HG03354 (cell line): Measurements from ENCODE around the gene KIF16B.

Experiments used
- ATAC-seq: cut with Tn5 transposase; IDR thresholded peaks from one replicate; pipeline ENCODE4 v1.9.1; 2021; ENCODE audit warnings: mild to moderate bottlenecking; ENCODE audit not compliant: unreplicated experiment, poor library complexity, severe bottlenecking

KIF16B gene

GRCh38 chr20:16327606-16328005, 245.6 kb downstream of the KIF16B start:
- ATAC-seq, result no peak

DNA sequence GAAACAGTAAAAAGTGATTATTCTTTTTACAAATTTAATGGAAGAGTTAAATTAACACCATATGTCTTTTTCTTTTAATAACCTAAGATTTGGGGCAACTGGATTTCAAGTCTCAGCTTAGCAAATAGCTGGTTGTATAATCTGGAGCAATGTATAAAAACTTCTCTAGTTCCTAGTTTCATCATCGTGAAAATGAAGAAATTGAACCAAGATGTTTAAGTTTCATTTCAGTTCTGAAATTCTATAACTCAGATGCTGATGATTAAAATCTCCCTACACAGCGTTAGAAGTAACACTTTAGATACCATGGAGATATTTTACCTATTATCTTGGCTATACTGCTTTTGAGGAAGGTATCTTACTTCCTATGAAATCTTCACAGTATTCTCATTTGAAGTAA, 252.0 kb downstream of the KIF16B start:
- no peak for ATAC-seq

DNA sequence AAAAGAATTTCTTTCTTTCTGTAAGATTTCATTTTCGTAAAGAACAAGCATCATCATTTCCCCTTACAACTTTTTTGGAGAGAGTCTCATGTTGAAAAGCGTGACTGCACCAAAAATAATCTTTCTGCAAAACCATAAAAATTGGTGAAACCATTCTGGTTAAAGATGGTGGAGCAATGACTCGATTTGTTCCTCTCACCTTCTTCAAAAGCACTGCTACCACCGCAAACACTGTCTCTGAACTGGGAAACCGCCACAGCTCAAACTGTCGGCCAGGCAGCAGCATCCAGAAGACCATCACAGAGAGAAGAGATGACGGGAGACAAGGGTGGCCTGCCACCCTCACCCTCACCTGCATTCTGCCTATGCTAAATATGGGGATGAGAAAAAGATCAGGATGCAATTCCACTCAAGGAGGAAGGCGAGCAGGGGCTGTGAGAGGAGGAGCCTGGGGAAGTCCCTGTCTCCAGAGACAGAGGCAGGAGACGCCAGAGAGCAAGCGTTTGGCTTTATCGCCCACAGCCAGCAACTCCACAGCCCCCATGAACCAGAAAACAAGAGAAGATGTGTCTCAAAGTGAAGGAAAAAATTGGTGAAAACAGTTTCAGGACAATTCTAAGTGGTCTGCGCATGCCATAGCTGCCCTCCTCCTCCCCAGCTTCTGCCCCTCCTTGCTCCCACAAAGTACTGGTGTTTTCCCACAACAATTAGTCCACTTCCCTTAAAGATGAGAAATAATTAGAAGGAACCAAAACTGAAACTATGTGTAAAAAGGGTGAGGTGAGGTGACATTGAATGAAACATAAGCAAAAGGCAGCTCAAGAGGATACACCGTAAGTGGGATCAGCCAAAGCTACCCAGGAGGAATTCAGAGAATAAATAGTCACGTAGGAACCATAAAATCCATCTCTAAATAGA, 255.5 kb downstream of the KIF16B start:
- no peak for ATAC-seq

DNA sequence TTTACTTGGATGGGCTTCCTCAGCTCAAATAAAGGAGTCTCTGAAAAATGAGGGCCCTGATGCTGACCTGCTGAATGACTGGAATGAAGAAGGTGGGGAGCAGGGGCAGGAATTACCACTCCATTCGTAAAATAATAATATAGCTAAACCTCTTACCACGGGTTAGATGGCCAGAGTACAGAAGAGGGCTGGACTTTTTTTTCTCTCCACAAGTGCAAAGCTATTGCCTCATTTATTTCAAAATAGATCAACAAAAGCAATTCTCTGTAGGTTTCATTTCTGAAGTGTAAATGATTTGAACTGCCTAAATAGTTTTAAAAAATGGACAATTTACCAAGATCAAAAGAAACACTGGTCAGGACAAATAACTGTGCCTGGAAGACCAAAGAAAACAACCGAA, 256.7 kb downstream of the KIF16B start:
- ATAC-seq, result no peak

GRCh38 chr20:16314748-16315159, 258.5 kb downstream of the KIF16B start:
- ATAC-seq, result no peak

DNA sequence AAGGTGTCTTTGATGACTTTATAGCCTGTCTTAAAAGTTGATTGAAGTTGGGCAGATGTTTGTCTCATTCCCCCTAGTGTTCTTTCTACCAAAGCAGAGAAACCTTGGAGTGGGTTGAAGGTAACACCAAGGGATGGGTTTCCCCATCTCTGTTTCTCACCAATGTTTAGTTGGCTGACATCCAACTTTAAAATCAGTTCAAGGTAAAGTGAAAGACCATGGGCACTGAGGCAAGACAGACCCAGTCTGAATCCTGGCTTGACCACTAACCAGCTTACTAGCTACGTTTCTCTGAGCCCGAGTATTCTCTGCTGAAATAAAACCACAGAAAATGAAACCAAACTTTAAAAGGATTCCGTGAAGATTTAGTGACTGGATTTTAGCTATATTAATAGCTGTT, 258.9 kb downstream of the KIF16B start:
- ATAC-seq, result peak; percentile 60

DNA sequence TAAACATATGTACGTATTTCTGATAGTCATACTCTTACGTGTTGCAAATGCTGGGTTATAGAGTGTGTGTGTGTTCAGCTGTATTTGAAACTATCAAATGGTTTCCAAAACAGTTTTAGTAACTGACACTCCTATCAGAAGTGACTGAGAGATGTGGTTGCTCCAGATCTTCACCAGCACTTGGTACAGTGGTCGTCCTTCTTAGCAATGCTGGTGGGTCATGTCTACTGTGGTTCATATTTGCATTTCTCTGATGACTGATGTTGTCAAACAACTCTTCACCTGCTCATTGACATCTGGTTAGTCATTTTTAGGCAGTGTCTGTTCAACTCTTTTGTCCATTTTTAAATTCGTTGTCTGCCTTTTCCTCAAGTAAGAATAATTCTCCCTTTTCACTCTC, 259.3 kb downstream of the KIF16B start:
- peak; percentile 48 for ATAC-seq

DNA sequence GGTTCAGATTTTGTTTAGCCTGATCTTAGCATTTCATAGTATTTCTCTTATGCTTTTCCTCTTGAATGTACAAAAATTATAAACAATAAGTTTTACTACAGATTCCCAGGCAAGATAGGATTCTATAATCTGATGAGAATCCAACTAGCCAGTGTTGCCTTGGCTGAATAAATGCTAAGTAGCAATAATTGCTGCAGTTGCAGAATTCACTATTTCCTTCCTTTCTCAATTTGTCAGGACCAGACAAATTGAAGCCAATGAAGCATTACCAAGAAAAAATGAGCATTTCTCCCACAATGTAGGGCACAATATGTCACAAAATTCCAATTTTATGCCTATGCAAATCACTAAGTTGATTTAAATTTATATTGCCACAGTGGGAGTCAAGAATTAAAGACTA, 260.2 kb downstream of the KIF16B start:
- no peak for ATAC-seq

GRCh38 chr20:16311756-16312155, 261.5 kb downstream of the KIF16B start:
- no peak for ATAC-seq

DNA sequence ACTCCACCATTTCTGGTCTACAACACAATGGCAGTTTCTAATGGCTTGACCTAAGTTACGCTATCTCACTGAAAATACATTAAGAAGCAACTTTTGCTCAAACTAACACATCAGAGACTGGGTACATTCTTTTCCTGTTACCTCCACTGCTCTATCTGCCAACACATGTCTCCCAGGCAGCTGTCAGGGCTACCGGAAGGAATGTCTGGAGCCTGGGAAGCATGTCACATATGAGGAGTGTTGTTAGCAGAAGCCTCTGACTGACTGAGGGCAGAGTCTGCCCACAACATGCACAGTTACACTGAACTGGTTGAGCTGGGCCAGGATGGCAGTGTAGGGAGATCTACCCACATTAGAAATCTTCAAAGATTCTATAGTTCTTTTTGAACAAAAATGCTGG, 264.5 kb downstream of the KIF16B start:
- ATAC-seq, result no peak

DNA sequence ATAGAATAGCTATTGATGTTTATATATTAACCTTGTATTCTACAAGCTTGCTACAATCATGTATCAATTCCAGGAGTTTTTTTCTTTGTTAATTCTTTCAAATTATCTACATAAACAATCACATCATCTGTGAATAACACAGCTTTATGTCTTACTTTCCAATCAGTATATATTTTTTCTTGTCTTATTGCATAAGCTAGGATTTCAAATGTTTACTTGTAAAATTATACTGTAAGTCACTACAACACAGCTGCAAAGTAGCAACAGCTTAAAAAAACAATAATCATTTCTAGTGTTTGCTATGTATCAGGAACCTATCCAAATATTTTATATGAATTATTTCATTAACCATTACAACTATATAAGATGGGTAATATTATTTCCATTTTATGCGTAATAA, 270.4 kb downstream of the KIF16B start:
- ATAC-seq, result no peak

DNA sequence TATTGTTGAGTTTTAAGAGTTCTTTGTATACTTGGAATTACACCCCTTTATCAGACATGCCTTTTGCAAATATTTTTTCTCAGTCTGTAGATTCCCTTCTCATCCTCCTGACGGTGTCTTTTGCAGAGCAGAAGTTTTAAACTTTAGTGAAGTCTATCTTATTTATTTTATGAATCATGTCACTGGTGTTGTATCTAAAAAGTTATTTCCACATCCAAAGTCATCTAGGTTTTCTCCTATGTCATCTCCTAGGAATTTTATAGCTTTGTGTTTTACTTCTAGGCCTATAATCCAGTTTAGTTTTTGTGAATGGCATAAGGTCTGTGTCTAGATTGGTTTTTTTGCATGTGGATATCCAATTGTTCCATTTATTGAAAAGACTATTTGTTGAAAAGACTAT, 271.3 kb downstream of the KIF16B start:
- no peak for ATAC-seq

DNA sequence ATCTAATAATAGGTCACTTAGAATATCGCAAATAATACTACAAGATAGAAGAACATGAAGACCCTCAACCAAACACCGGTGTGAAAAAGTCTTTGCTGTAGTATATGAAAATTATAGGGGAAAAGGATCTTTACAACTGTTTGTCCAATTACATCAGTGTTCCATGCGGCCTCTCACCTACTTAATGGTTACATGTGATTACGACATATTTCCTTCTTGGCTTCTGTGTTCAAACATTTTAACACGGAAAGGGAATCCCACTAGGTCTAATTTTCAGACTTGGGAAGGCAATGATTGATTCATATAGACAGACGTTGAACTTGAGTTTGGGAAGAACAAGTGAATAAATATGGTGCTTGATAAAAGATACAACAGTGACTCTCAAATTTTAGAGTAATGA, 273.4 kb downstream of the KIF16B start:
- no peak for ATAC-seq

DNA sequence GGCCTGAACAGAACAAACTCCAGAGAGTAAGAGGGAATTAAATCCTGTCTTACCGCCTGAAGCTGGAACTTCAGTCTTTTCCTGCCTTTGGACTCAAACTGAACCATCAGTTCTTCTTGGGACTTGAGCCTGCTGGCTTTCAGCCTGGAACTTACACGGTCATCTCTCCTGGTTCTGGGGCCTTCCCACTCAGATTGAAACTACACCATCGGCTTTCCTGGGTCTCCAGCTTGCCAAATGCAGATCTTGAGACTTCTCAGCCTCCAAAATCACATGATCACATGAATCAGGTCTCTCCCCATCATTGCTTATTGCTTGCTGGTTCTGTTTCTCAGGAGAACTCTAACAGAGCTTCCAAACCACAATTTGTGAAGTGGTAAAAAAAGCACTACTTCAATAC, 276.3 kb downstream of the KIF16B start:
- no peak for ATAC-seq

- no peak for ATAC-seq
These were observed 277.7 kb downstream of the KIF16B start for GRCh38 chr20:16295534-16295933.

DNA sequence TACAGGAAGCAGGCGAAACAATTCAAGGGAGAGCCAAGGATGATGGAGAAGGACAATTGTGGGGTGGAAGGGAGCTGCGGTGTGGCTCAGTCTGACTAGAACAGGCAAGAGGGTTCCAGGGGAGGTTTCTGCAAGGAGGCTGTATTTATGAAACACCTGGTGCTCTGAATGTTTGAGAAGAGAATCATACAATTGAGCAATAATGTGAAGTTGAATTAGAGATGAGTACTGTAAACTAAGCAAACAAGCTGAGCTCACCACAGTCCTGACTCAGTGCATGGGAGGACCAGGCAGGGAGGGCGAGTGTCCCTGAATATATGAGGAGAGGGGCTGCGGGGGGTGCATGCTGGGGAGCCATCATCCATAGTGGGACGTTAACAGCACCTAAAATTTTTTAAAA, 279.7 kb downstream of the KIF16B start:
- ATAC-seq, result no peak

- no peak for ATAC-seq
These were observed 280.9 kb downstream of the KIF16B start for GRCh38 chr20:16292226-16292880.

GRCh38 chr20:16290358-16290757, 282.9 kb downstream of the KIF16B start:
- no peak for ATAC-seq

DNA sequence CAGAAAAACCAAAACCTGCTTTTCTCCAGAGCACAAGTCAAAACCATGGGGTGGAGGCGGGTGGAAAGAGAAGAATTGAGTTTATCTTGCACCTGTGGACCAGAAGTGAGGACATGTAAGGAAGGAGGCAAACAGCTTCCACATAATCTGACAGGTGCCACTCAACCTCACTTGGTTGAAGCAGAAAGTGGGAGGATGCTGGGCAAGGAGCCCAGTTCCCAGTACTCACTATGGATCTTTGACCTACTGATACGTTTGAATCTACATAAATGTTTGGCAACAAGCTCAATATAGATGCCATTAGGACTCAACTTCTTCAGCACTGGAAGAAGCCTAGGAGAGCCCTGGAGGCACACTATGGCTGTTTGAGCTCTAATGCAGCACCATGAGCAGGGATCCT, 285.5 kb downstream of the KIF16B start:
- no peak for ATAC-seq

GRCh38 chr20:16286601-16287000, 286.6 kb downstream of the KIF16B start:
- ATAC-seq, result no peak

DNA sequence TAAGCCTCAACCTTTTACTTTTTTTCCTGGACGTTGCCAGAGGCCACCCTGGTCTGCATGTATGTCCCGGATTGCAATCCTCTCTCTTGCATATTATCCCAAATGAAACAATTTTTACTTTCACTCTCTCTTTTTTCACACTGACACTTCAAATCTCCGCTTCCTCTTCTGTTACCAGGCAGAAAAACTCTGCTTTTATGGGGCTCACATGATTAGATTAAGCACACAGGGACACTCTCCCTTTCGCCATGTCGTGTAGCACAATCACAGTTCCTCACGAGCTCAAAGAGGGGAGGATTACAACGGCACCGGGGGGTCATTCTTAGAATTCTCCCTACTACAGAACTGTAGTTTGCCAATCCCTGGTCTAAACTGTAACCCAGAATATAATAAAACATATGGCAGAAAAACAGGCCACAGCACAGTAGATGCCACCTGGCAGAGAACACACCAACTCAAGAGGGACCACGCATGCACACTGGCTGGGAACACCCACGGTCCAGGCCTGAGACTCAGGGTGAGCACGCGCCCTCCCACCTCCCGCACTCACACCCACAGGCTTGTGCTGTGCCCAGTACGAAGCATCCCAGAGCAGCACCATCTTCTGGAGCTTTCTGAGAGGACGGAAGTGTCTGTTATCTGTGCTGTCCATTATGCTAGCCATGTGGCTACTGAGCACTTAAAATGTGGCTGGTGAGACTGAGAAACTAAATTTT, 288.7 kb downstream of the KIF16B start:
- no peak for ATAC-seq
